Left lung (tissue), 10 donors: ENCODE measurements around the gene STIMATE. TPM values are rescaled to one million over a fixed set of nuclear protein-coding genes. Genes with fewer than 3 reads are reported as not detected.

ENCODE experiments used
- ATAC-seq: fragments of 200-7000 bp; cut with Tn5 transposase; one replicate; pipeline ENCODE4 v1.9.1; 2020; ENCODE audit warnings: moderate library complexity
- DNase-seq, 4 donors: peaks; one replicate each; pipeline ENCODE4 v3.0.0-alpha.2; 2013 to 2020
- H3K27ac ChIP-seq, 2 donors: fragments of 200-600 bp; sonication (generic) in 1 of 2; one replicate each; pipeline versions ENCODE4 v1.5.0 to v1.8.0; 2020 to 2021
- H3K27me3 ChIP-seq, 2 donors: fragments of 200-600 bp; sonication (generic) in 1 of 2; one replicate each; pipeline versions ENCODE4 v1.5.0 to v1.8.0; 2020 to 2021
- H3K36me3 ChIP-seq, 2 donors: fragments of 200-600 bp; sonication (generic) in 1 of 2; one replicate each; pipeline versions ENCODE4 v1.5.0 to v1.8.0; 2020 to 2021
- H3K4me1 ChIP-seq, 2 donors: fragments of 200-600 bp; one replicate each; pipeline ENCODE4 v1.8.0; 2021
- H3K4me3 ChIP-seq, 2 donors: fragments of 200-600 bp; sonication (generic) in 1 of 2; one replicate each; pipeline versions ENCODE4 v1.5.0 to v1.8.0; 2020 to 2021; ENCODE audit warnings: mild to moderate bottlenecking in 1 of 2
- H3K9me3 ChIP-seq, 2 donors: fragments of 200-600 bp; sonication (generic) in 1 of 2; one replicate each; pipeline versions ENCODE4 v1.5.0 to v1.8.0; 2020 to 2021
- intact Hi-C, 2 donors: fragments of 100-400 bp; cut with DNase I; formaldehyde crosslinking; loops; one replicate each; pipeline versions ENCODE4 v1.11.2 to v1.14.2; 2022
- polyA plus RNA-seq, 6 donors: library from polyadenylated mRNA; unstranded; fragments of 120-200 nt; gene quantifications; one replicate each; pipeline ENCODE4 v1.2.1, GENCODE V29; 2013; ENCODE audit not compliant: insufficient read length in 6 of 6
- total RNA-seq, 2 donors: library from RNA; stranded (reverse); fragmentation: NEBNext Ultra II Directional; extraction: Animal tissue kit (Norgen Biotek cat#: 25700); gene quantifications; one replicate each; pipeline ENCODE4 v1.2.1, GENCODE V29; 2021
- TF ChIP-seq, protein P1 (sequence below), 2 donors: fragments of 200-600 bp; sonication (generic) in 1 of 2; IDR thresholded peaks; one replicate each; pipeline versions ENCODE4 v1.5.0 to v1.8.0; 2021; ENCODE audit warnings: antibody characterized with exemption in 2 of 2
- donor health status: DM: no; HTN: yes; CAD: no.
- donor health status: DM: no; HTN: no; CAD: no.

STIMATE gene
- total and polyA plus RNA-seq, 8 donors, result 11.6 to 28.3 (median 15.8) TPM

DNA sequence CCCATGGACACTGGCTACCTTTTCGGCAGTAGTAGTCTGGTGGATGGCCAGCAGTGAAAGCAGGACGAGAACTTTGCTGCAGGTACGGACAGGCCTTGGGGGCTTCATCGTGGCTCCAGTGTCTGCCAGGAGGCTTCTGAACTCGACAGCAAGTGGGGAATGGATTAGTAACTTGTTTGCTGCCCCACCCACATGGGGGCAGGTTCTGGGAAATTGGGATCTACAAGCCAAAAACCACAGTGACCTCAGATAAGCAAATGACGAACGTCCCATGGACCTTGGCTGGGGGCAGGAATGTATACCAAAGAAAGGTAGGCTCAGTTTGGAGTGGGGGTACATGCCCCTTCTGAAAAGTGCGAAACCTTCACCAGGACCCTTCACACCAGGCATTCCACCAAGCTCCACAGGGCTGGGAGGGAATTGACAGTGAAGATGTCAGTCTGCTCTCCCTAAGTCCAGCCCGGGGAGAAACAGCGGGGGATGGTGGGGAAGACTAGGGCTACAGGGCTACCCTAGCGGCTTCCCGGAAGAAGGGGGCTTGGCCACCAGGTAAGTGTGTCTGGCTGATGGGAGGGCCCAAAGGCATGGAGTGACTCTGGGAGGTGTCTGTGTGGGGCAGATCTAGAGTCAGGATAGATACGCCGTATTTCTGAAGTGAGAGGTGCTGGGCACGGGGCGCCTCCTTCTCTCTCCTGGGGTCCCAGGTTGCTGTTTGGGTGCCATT, 66.7 kb downstream of the STIMATE start, which contains the start of gene ITIH4:
Gene ITIH4 (minus strand): TSS at position 138 of the 724 bp plus-strand sequence. CDS start 30 bp downstream, at position 108.
- TF ChIP-seq, protein P1, sequence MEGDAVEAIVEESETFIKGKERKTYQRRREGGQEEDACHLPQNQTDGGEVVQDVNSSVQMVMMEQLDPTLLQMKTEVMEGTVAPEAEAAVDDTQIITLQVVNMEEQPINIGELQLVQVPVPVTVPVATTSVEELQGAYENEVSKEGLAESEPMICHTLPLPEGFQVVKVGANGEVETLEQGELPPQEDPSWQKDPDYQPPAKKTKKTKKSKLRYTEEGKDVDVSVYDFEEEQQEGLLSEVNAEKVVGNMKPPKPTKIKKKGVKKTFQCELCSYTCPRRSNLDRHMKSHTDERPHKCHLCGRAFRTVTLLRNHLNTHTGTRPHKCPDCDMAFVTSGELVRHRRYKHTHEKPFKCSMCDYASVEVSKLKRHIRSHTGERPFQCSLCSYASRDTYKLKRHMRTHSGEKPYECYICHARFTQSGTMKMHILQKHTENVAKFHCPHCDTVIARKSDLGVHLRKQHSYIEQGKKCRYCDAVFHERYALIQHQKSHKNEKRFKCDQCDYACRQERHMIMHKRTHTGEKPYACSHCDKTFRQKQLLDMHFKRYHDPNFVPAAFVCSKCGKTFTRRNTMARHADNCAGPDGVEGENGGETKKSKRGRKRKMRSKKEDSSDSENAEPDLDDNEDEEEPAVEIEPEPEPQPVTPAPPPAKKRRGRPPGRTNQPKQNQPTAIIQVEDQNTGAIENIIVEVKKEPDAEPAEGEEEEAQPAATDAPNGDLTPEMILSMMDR (IDR thresholded peaks at IDR 0.05), result no peak
- intact Hi-C loops, result no loop called here
- no peak within 1 kb of the TSS for H3K27ac ChIP-seq

DNA sequence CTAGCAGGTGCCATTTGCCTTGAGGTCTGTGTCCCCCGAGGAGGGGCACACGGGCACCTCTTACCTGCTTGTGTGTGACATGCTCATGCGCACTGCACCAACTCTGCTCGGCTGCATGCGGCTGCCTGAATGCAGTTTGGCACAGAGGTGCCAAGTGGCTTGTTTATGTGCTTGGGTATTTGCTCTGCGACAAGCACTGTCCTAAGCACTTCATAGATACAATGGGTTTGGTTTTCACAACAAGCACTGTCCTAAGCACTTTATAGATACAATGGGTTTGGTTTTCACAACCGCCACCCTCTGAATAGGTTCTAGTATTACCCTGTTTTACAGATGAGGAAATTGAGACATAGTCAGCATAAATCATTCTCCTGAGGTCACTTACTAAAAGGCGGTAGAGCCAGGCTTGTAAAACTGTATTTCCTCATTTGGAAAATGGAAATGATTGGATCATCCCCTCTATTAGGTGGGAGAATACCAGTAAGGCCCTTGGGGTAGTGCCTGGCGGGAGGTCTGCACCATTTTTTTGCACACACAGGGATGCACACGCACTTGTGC, 67.4 kb downstream of the STIMATE start:
- ATAC-seq, result no peak
- DNase-seq, result peak in 1 of 4 donors; percentile 45
- peaks cover 0 to 3% of the 10 kb centered on the region in 2 donors for H3K4me1 ChIP-seq
- H3K4me3 ChIP-seq, result no peak overlapping the region
- no peaks in the 10 kb centered on the region for H3K27me3 ChIP-seq
- intact Hi-C loops, result no loop called here
- H3K27ac ChIP-seq, result no peak overlapping the region
- TF ChIP-seq, protein P1 (IDR thresholded peaks at IDR 0.05), result no peak
- peaks cover 0 to 16% of the 10 kb centered on the region in 2 donors for H3K36me3 ChIP-seq
- no peaks in the 10 kb centered on the region for H3K9me3 ChIP-seq

More for the DNA sequence above, 66.7 kb downstream of the STIMATE start, which contains the start of gene ITIH4:
- DNase-seq (peak in 1 of 4 donors; percentile 39), ATAC-seq (no peak)
- no peaks in the 10 kb centered on the region for H3K9me3 ChIP-seq
- peaks cover 0 to 3% of the 10 kb centered on the region in 2 donors for H3K4me1 ChIP-seq
- H3K27me3 ChIP-seq, result no peaks in the 10 kb centered on the region
- no peak within 1 kb of the TSS for H3K4me3 ChIP-seq
- H3K36me3 ChIP-seq, result peaks cover 0 to 23% of the 10 kb centered on the region in 2 donors

DNA sequence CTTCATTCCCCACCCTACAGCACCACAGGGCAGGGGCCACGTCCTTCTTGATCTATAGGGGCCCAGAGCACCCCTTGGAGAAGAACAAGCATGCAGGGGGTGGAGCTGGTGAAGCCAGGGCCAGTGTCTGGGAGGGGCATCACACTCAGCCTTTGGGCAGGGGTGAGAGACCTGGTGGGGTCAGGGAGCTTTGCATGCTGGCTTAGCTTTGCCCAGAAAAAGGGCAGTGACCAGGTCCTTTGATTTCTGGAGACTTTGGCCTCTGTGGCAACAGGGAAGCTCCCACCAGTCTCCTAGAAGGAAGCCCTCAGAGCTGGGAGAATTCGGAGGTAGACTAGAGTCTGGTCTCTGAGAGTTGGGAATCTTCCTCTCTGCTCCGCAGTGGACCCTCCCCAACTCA, 67.9 kb downstream of the STIMATE start:
- DNase-seq, result no peak
- Histone ChIP-seq H3K27ac (no peak overlapping the region), H3K4me1 (peaks cover 0 to 3% of the 10 kb centered on the region in 2 donors), H3K27me3 (no peaks in the 10 kb centered on the region), H3K4me3 (no peak overlapping the region), H3K36me3 (peaks cover 0 to 14% of the 10 kb centered on the region in 2 donors), H3K9me3 (no peaks in the 10 kb centered on the region)
- intact Hi-C loops, result no loop called here
- TF ChIP-seq, protein P1 (IDR thresholded peaks at IDR 0.05), result no peak
- ATAC-seq, result no peak

DNA sequence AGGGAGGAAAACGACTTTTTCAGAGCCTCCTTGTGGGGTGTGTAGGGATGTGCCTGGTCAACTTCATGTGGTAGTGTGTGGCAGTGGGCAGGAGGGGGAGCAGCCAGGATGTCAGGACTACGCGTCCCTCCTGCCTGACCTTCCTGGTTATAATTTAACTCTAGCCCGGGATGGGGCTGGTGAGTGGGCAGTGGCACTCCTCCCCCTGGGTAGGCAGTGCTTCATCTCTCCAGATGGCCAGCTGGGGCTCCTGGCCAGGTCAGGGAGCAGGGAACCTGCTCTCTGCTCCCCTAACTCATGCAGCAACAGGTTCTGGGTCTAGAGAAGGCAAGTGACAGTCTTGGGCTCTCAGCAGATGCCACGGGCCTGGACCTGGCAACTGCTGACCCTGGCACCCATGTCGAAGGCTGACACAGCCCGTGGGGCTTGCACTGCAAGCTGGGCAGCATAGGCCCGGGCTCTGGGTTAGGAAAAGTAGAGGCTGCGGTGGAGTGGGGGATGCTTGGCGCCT, 69.4 kb downstream of the STIMATE start:
- intact Hi-C loops, result no loop called here
- no peak overlapping the region for H3K4me3 ChIP-seq
- no peaks in the 10 kb centered on the region for H3K9me3 ChIP-seq
- no peaks in the 10 kb centered on the region for H3K27me3 ChIP-seq
- peaks cover 0 to 20% of the 10 kb centered on the region in 2 donors for H3K36me3 ChIP-seq
- TF ChIP-seq, protein P1 (IDR thresholded peaks at IDR 0.05), result no peak
- no peak for DNase-seq
- peaks cover 0 to 3% of the 10 kb centered on the region in 2 donors for H3K4me1 ChIP-seq
- no peak for ATAC-seq
- H3K27ac ChIP-seq, result no peak overlapping the region

DNA sequence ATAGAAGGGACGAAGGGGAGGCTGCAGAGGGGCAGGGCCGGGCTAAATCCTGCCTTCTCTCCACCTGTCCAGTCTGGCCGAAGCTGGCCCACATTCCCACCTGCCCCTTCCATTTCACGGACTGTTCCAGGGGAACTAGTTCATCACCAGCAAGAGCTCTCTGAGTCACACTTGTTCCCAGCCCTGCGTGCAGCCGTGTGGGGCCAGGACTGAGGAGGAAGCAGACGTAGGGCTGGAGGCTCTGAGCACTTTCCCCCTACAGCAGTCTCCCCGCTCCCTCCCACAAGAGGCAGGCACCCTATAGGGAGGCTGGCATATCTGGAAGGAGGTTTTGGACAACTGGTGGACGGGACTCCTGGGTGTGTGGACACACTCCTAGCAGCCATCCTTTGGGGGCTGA, 69.9 kb downstream of the STIMATE start:
- Histone ChIP-seq H3K9me3 (no peaks in the 10 kb centered on the region), H3K27ac (no peak overlapping the region), H3K27me3 (no peaks in the 10 kb centered on the region), H3K4me1 (peaks cover 0 to 3% of the 10 kb centered on the region in 2 donors), H3K4me3 (no peak overlapping the region), H3K36me3 (peaks cover 0 to 21% of the 10 kb centered on the region in 2 donors)
- ATAC-seq (no peak), DNase-seq (no peak)
- TF ChIP-seq, protein P1 (IDR thresholded peaks at IDR 0.05), result no peak
- intact Hi-C loops, result no loop called here
